ENCODE measurements around the gene ECHDC3. TPM values are rescaled to one million over a fixed set of nuclear protein-coding genes. Genes with fewer than 3 reads are reported as not detected.

ECHDC3 gene
- total and polyA plus RNA-seq, 2 of the 8 experiments (the other 6 are each of a cell fraction or from before 2014, with no cell fraction given) = 15.6 to 19.9 TPM

DNA sequence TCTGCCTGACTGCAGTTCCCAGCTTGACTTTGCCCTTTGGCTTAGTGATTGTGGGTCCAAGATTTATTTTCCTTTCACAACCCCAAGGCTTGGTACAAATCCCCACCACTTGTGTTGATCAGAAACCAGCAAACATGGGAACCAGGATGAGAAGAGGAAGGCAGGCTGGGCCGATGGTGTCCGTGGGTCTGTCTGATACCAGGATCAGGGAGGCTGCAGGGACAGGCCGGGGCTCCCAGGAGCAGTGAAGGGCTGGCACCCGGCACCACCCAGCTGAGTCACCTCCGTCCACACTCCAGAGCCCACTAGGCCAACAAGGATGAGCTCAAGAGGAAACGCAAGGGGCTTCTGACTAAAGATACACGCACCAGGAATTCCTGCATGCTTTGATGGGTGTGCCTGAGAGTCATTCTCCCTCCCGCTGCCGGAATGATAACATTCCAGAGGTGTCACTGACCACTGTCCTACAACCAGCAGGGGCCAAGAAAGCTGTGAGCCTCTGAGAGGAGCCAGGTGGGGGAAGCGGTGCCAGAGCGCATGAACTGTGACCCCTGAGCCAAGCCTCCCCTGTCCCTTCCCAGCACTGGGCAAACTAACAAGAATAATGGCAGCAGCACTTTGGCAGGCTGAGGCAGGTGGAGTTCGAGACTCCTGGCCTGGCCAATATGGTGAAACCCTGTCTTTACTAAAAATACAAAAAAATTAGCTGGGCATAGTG lies 51.7 kb downstream of the ECHDC3 start:
- ChIA-PET POLR2A (ENCODE audit: partially characterized antibody) (no interaction called here), CTCF (ENCODE audit: partially characterized antibody) (interaction anchor here (0.6 to 4.8 kb wide), 17 partner anchors 11 to 331 kb away, joined by 3 to 40 read pairs (median 3); no protein-coding TSS in a partner anchor)
- Histone ChIP-seq H4K20me1 (replicated peaks in 1 of 2; ENCODE audit: control insufficient read depth in 1 of 2, insufficient read depth in 2 of 2, low read length in 2 of 2) (no peaks in the 10 kb centered on the region), H3K4me3 (ENCODE audit: extremely low read depth in 1 of 4, insufficient read depth in 2 of 4, low read depth in 3 of 4, low read length in 4 of 4) (no peak overlapping the region), H2BK120ac (replicated peaks; ENCODE audit: low read depth, low read length) (no peak overlapping the region), H3K9ac (replicated peaks in 1 of 4; ENCODE audit: extremely low read depth in 1 of 4, low read depth in 3 of 4, low read length in 3 of 4) (no peak overlapping the region), H2AK5ac (ENCODE audit: low read depth, low read length) (no peak overlapping the region), H4K5ac (ENCODE audit: insufficient read length, low read depth, low read length) (no peak overlapping the region), H4K8ac (ENCODE audit: extremely low read depth, insufficient read depth, low read length) (no peak overlapping the region), H3K23ac (ENCODE audit: insufficient read length) (no peak overlapping the region), H2BK20ac (ENCODE audit: low read length) (no peak overlapping the region), H2BK12ac (ENCODE audit: low read depth, low read length) (no peak overlapping the region), H4K91ac (replicated peaks; ENCODE audit: insufficient read length, low read length) (no peak overlapping the region), H3K79me1 (ENCODE audit: low read depth, low read length) (no peaks in the 10 kb centered on the region), H3K4me1 (replicated peaks in 1 of 4; ENCODE audit: control insufficient read depth in 3 of 4, insufficient read depth in 4 of 4, low read length in 3 of 4) (peaks cover 0 to 3% (median 0%) of the 10 kb centered on the region in 4 experiments; a peak in 1 of 7 replicates), H3K56ac (replicated peaks; ENCODE audit: insufficient read length, low read depth, low read length) (no peak overlapping the region), H3K4me2 (ENCODE audit: insufficient read depth in 1 of 2, low read depth in 2 of 2, low read length in 2 of 2) (no peak overlapping the region), H3K14ac (ENCODE audit: insufficient read length) (no peak overlapping the region), H2BK5ac (ENCODE audit: low read depth, low read length) (no peak overlapping the region), H2AFZ (ENCODE audit: low read length) (no peak overlapping the region), H3K4ac (replicated peaks; ENCODE audit: insufficient read length, low read depth, low read length) (no peak overlapping the region), H3K9me3 (ENCODE audit: insufficient read depth in 2 of 2, low read depth in 1 of 2, low read length in 1 of 2) (peaks cover 0 to 6% of the 10 kb centered on the region in 2 experiments; a peak in 1 of 4 replicates), H3K18ac (ENCODE audit: extremely low read depth, low read length) (no peak overlapping the region), H3K27me3 (replicated peaks in 1 of 4; ENCODE audit: control insufficient read depth in 3 of 4, extremely low read depth in 1 of 4, insufficient read depth in 3 of 4, low read length in 3 of 4) (no peaks in the 10 kb centered on the region), H2BK15ac (ENCODE audit: low read length) (no peak overlapping the region), H3K23me2 (ENCODE audit: low read depth, low read length) (no peaks in the 10 kb centered on the region), H3K79me2 (ENCODE audit: control insufficient read depth in 1 of 2, insufficient read depth in 2 of 2, low read length in 2 of 2) (no peaks in the 10 kb centered on the region), H3K36me3 (ENCODE audit: control insufficient read depth in 2 of 4, insufficient read depth in 4 of 4, low read length in 3 of 4) (no peaks in the 10 kb centered on the region), H3K27ac (ENCODE audit: low read depth, low read length) (no peak overlapping the region)
- DNase-seq (ENCODE audit: low read depth in 1 of 2, low spot score in 2 of 2) = no peak
- no peak for TF ChIP-seq NRF1 (IDR thresholded peaks at IDR 0.05; ENCODE audit: low read depth, low read length)
- TF ChIP-seq TEAD4 (IDR thresholded peaks at IDR 0.05; ENCODE audit: low read depth, low read length) = peak; percentile 38; the same call in 1 of the 2 replicates
- WGBS, 2 experiments (ENCODE audit: extremely low coverage in 1 of 2, insufficient coverage in 1 of 2, insufficient read length in 1 of 2, insufficient replicate concordance in 2 of 2, low coverage in 1 of 2, low lambda C conversion rate in 2 of 2, missing lambda C conversion rate in 1 of 2) = 91% methylated on average over 12 of the region's 12 CpGs; no CpG with 5 or more reads in 1 of the 2 experiments
- no peak for FAIRE-seq

Data from H1 (cell line).